ENCODE results near the gene TRMT6.

The TRMT6 gene

GRCh38 chr20:5950271-5951031 is at the start of gene TRMT6, which contains the start of gene MCM8:
Gene TRMT6 (minus strand): TSS chr20:5950533. CDS start chr20:5950405, 128 bp downstream.
Gene MCM8 (plus strand): TSS chr20:5950652. CDS start chr20:5952016, 1,364 bp downstream.
- peaks cover 7% of the 10 kb centered on the region for H3K4me1 ChIP-seq (ENCODE audit: control insufficient read depth, insufficient read depth, low read length)
- H3K36me3 ChIP-seq (ENCODE audit: control insufficient read depth, insufficient read depth, low read length): peaks cover 18% of the 10 kb centered on the region
- peak within 1 kb of the TSS; percentile 85 for H3K9ac ChIP-seq (ENCODE audit: low read depth, low read length)
- H3K4me3 ChIP-seq (ENCODE audit: low read depth, low read length): peak within 1 kb of the TSS; percentile 98
- H3K27me3 ChIP-seq (ENCODE audit: control insufficient read depth, insufficient read depth, low read length): no peaks in the 10 kb centered on the region
- no peaks in the 10 kb centered on the region for H3K9me3 ChIP-seq (ENCODE audit: control insufficient read depth, insufficient read depth, low read length)

- Histone ChIP-seq H3K4me3 (ENCODE audit: low read depth, low read length) (no peak overlapping the region), H3K4me1 (ENCODE audit: control insufficient read depth, insufficient read depth, low read length) (no peaks in the 10 kb centered on the region), H3K27me3 (ENCODE audit: control insufficient read depth, insufficient read depth, low read length) (no peaks in the 10 kb centered on the region), H3K9me3 (ENCODE audit: control insufficient read depth, insufficient read depth, low read length) (no peaks in the 10 kb centered on the region), H3K36me3 (ENCODE audit: control insufficient read depth, insufficient read depth, low read length) (peaks cover 12% of the 10 kb centered on the region), H3K9ac (ENCODE audit: low read depth, low read length) (no peak overlapping the region)
These were observed 49.5 kb upstream of the TRMT6 start for GRCh38 chr20:5999783-6000182.

GRCh38 chr20:5996765-5997164 is 46.4 kb upstream of the TRMT6 start:
- Histone ChIP-seq H3K9me3 (ENCODE audit: control insufficient read depth, insufficient read depth, low read length) (no peaks in the 10 kb centered on the region), H3K4me3 (ENCODE audit: low read depth, low read length) (no peak overlapping the region), H3K4me1 (ENCODE audit: control insufficient read depth, insufficient read depth, low read length) (no peaks in the 10 kb centered on the region), H3K9ac (ENCODE audit: low read depth, low read length) (no peak overlapping the region), H3K27me3 (ENCODE audit: control insufficient read depth, insufficient read depth, low read length) (no peaks in the 10 kb centered on the region), H3K36me3 (ENCODE audit: control insufficient read depth, insufficient read depth, low read length) (peaks cover 14% of the 10 kb centered on the region)

- H3K4me1 ChIP-seq (ENCODE audit: control insufficient read depth, insufficient read depth, low read length): no peaks in the 10 kb centered on the region
- H3K36me3 ChIP-seq (ENCODE audit: control insufficient read depth, insufficient read depth, low read length): peaks cover 8% of the 10 kb centered on the region
- no peak overlapping the region for H3K9ac ChIP-seq (ENCODE audit: low read depth, low read length)
- no peaks in the 10 kb centered on the region for H3K9me3 ChIP-seq (ENCODE audit: control insufficient read depth, insufficient read depth, low read length)
- H3K27me3 ChIP-seq (ENCODE audit: control insufficient read depth, insufficient read depth, low read length): no peaks in the 10 kb centered on the region
- no peak overlapping the region for H3K4me3 ChIP-seq (ENCODE audit: low read depth, low read length)
These were observed 41.5 kb upstream of the TRMT6 start for GRCh38 chr20:5991623-5992441.

GRCh38 chr20:5990946-5991345 is 40.6 kb upstream of the TRMT6 start:
- Histone ChIP-seq H3K4me3 (ENCODE audit: low read depth, low read length) (no peak overlapping the region), H3K27me3 (ENCODE audit: control insufficient read depth, insufficient read depth, low read length) (no peaks in the 10 kb centered on the region), H3K36me3 (ENCODE audit: control insufficient read depth, insufficient read depth, low read length) (peaks cover 11% of the 10 kb centered on the region), H3K9me3 (ENCODE audit: control insufficient read depth, insufficient read depth, low read length) (no peaks in the 10 kb centered on the region), H3K4me1 (ENCODE audit: control insufficient read depth, insufficient read depth, low read length) (no peaks in the 10 kb centered on the region), H3K9ac (ENCODE audit: low read depth, low read length) (no peak overlapping the region)

- H3K4me3 ChIP-seq (ENCODE audit: low read depth, low read length): no peak overlapping the region
- no peak overlapping the region for H3K9ac ChIP-seq (ENCODE audit: low read depth, low read length)
- no peaks in the 10 kb centered on the region for H3K27me3 ChIP-seq (ENCODE audit: control insufficient read depth, insufficient read depth, low read length)
- H3K36me3 ChIP-seq (ENCODE audit: control insufficient read depth, insufficient read depth, low read length): peaks cover 8% of the 10 kb centered on the region
- no peaks in the 10 kb centered on the region for H3K4me1 ChIP-seq (ENCODE audit: control insufficient read depth, insufficient read depth, low read length)
- no peaks in the 10 kb centered on the region for H3K9me3 ChIP-seq (ENCODE audit: control insufficient read depth, insufficient read depth, low read length)
These were observed 39.2 kb upstream of the TRMT6 start for GRCh38 chr20:5989539-5989938.

- H3K9ac ChIP-seq (ENCODE audit: low read depth, low read length): no peak overlapping the region
- H3K9me3 ChIP-seq (ENCODE audit: control insufficient read depth, insufficient read depth, low read length): no peaks in the 10 kb centered on the region
- no peaks in the 10 kb centered on the region for H3K4me1 ChIP-seq (ENCODE audit: control insufficient read depth, insufficient read depth, low read length)
- H3K4me3 ChIP-seq (ENCODE audit: low read depth, low read length): no peak overlapping the region
- H3K27me3 ChIP-seq (ENCODE audit: control insufficient read depth, insufficient read depth, low read length): no peaks in the 10 kb centered on the region
- H3K36me3 ChIP-seq (ENCODE audit: control insufficient read depth, insufficient read depth, low read length): peaks cover 8% of the 10 kb centered on the region
These were observed 37.0 kb upstream of the TRMT6 start for GRCh38 chr20:5987383-5987782.

GRCh38 chr20:5980720-5981538 is 30.6 kb upstream of the TRMT6 start:
- H3K36me3 ChIP-seq (ENCODE audit: control insufficient read depth, insufficient read depth, low read length): peaks cover 7% of the 10 kb centered on the region
- H3K9me3 ChIP-seq (ENCODE audit: control insufficient read depth, insufficient read depth, low read length): no peaks in the 10 kb centered on the region

GRCh38 chr20:5979801-5980200 is 29.5 kb upstream of the TRMT6 start:
- Histone ChIP-seq H3K4me3 (ENCODE audit: low read depth, low read length) (no peak overlapping the region), H3K4me1 (ENCODE audit: control insufficient read depth, insufficient read depth, low read length) (no peaks in the 10 kb centered on the region), H3K9me3 (ENCODE audit: control insufficient read depth, insufficient read depth, low read length) (no peaks in the 10 kb centered on the region), H3K27me3 (ENCODE audit: control insufficient read depth, insufficient read depth, low read length) (no peaks in the 10 kb centered on the region), H3K36me3 (ENCODE audit: control insufficient read depth, insufficient read depth, low read length) (peaks cover 4% of the 10 kb centered on the region), H3K9ac (ENCODE audit: low read depth, low read length) (no peak overlapping the region)

More at GRCh38 chr20:5980720-5981538, 30.6 kb upstream of the TRMT6 start:
- Histone ChIP-seq H3K9ac (ENCODE audit: low read depth, low read length) (no peak overlapping the region), H3K27me3 (ENCODE audit: control insufficient read depth, insufficient read depth, low read length) (no peaks in the 10 kb centered on the region), H3K4me1 (ENCODE audit: control insufficient read depth, insufficient read depth, low read length) (no peaks in the 10 kb centered on the region), H3K4me3 (ENCODE audit: low read depth, low read length) (no peak overlapping the region)

GRCh38 chr20:5977975-5978374 is 27.6 kb upstream of the TRMT6 start:
- H3K27me3 ChIP-seq (ENCODE audit: control insufficient read depth, insufficient read depth, low read length): no peaks in the 10 kb centered on the region
- H3K4me3 ChIP-seq (ENCODE audit: low read depth, low read length): no peak overlapping the region
- no peaks in the 10 kb centered on the region for H3K9me3 ChIP-seq (ENCODE audit: control insufficient read depth, insufficient read depth, low read length)
- H3K9ac ChIP-seq (ENCODE audit: low read depth, low read length): no peak overlapping the region
- no peaks in the 10 kb centered on the region for H3K4me1 ChIP-seq (ENCODE audit: control insufficient read depth, insufficient read depth, low read length)
- peaks cover 2% of the 10 kb centered on the region for H3K36me3 ChIP-seq (ENCODE audit: control insufficient read depth, insufficient read depth, low read length)

GRCh38 chr20:5977223-5977622 is 26.9 kb upstream of the TRMT6 start:
- Histone ChIP-seq H3K27me3 (ENCODE audit: control insufficient read depth, insufficient read depth, low read length) (no peaks in the 10 kb centered on the region), H3K36me3 (ENCODE audit: control insufficient read depth, insufficient read depth, low read length) (peaks cover 2% of the 10 kb centered on the region), H3K4me1 (ENCODE audit: control insufficient read depth, insufficient read depth, low read length) (no peaks in the 10 kb centered on the region), H3K9me3 (ENCODE audit: control insufficient read depth, insufficient read depth, low read length) (no peaks in the 10 kb centered on the region), H3K4me3 (ENCODE audit: low read depth, low read length) (no peak overlapping the region), H3K9ac (ENCODE audit: low read depth, low read length) (no peak overlapping the region)
